Cardiac septum (tissue), 1 donor: ENCODE data around the gene UBXN6. TPM values are rescaled to one million over a fixed set of nuclear protein-coding genes. Genes with fewer than 3 reads are reported as not detected.

ENCODE experiments used
- DNase-seq: peaks from one replicate; pipeline ENCODE4 v3.0.0-alpha.2; 2020; ENCODE audit warnings: low spot score
- intact Hi-C: fragments of 100-400 bp; cut with DNase I; formaldehyde crosslinking; loops from one replicate; pipeline ENCODE4 v1.14.0; 2022
- total RNA-seq: library from RNA; stranded (reverse); fragmentation: NEBNext Ultra II Directional; extraction: Animal tissue kit (Norgen Biotek cat#: 25700); gene quantifications from one replicate; pipeline ENCODE4 v1.2.1, GENCODE V29; 2021
- donor health status: DM: no; HTN: no; CAD: no.

Gene UBXN6
- total RNA-seq, 1 donor from 2014 or later, result 102 TPM

GRCh38 chr19:4464815-4465581 lies 7.4 kb upstream of the UBXN6 start:
- intact Hi-C loops, result no loop called here
- DNase-seq, result no peak

- no peak for DNase-seq
- intact Hi-C loops, result loop anchor here (5.0 kb wide), 1 partner anchor 55 kb away; the partner anchor contains the start of genes CHAF1A and SH3GL1
Observed at GRCh38 chr19:4456843-4457653, 546 bp downstream of the UBXN6 start.

GRCh38 chr19:4456476-4456842 lies 1.1 kb downstream of the UBXN6 start:
- DNase-seq, result no peak
- intact Hi-C loops, result loop anchor here (5.0 kb wide), 1 partner anchor 54 kb away; the partner anchor contains the start of genes CHAF1A and SH3GL1

- DNase-seq, result no peak
- intact Hi-C loops, result loop anchor here (5.0 kb wide), 1 partner anchor 54 kb away; the partner anchor contains the start of genes CHAF1A and SH3GL1
Observed at GRCh38 chr19:4455719-4456475, 1.7 kb downstream of the UBXN6 start.

GRCh38 chr19:4454747-4455718 lies 2.6 kb downstream of the UBXN6 start:
- intact Hi-C loops, result loop anchor here (5.0 kb wide), 1 partner anchor 53 kb away; the partner anchor contains the start of genes CHAF1A and SH3GL1
- no peak for DNase-seq

GRCh38 chr19:4453232-4454179 lies 4.1 kb downstream of the UBXN6 start:
- no peak for DNase-seq
- intact Hi-C loops, result no loop called here

- intact Hi-C loops, result no loop called here
- DNase-seq, result no peak
Observed at GRCh38 chr19:4452230-4452990, 5.2 kb downstream of the UBXN6 start.

- no peak for DNase-seq
- intact Hi-C loops, result no loop called here
Observed at GRCh38 chr19:4449639-4450028, 8.0 kb downstream of the UBXN6 start.

GRCh38 chr19:4449022-4449638 lies 8.5 kb downstream of the UBXN6 start:
- intact Hi-C loops, result no loop called here
- peak; percentile 80 for DNase-seq

GRCh38 chr19:4448147-4448985 lies 9.2 kb downstream of the UBXN6 start:
- DNase-seq, result no peak

GRCh38 chr19:4447327-4448146 lies 10.1 kb downstream of the UBXN6 start:
- DNase-seq, result no peak
- intact Hi-C loops, result no loop called here

More at GRCh38 chr19:4448147-4448985, 9.2 kb downstream of the UBXN6 start:
- intact Hi-C loops, result no loop called here

GRCh38 chr19:4446704-4447200 lies 10.8 kb downstream of the UBXN6 start:
- intact Hi-C loops, result no loop called here
- DNase-seq, result no peak

GRCh38 chr19:4445963-4446703 lies 11.5 kb downstream of the UBXN6 start:
- intact Hi-C loops, result no loop called here

More at GRCh38 chr19:4445963-4446703, 11.5 kb downstream of the UBXN6 start:
- DNase-seq, result no peak
